Prostate gland (tissue), 2 donors: ENCODE measurements around the gene PTPRJ.

Experiments used
- POLR2A ChIP-seq: fragments of 450-650 bp; IDR thresholded peaks from one replicate; pipeline ENCODE4 v1.6.1; 2016; ENCODE audit warnings: antibody characterized with exemption, mild to moderate bottlenecking
- TF ChIP-seq, protein P1 (sequence below), 4 experiments: fragments of 200-600 bp in 2 of 4; fragments of 450-650 bp in 2 of 4; sonication (generic) in 2 of 4; IDR thresholded peaks; 1 replicate in 3 of 4; 2 replicates in 1 of 4; pipeline ENCODE4 v1.5.1; 2016 to 2019; ENCODE audit warnings: antibody characterized with exemption in 4 of 4, mild to moderate bottlenecking in 2 of 4, moderate library complexity in 2 of 4

DNA sequence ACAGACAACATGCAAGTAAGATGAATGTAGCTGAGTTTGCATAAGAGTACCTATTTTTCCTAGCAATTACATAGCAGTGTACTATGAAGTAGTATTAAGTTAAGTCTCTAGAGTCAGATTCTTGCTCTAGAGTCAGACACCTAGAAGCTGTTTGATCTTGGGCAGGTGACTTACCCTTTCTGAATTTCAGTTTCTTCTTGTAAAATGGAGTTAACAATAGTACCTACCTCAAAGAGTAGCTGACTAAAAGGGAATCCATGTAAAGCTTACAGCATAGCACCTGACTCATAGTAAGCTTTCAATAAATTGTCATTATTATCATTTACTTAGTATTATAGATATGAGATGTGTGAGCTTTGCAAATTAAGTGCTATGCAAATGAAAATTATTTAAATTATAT, 47.8 kb upstream of the PTPRJ start:
- TF ChIP-seq, protein P1, sequence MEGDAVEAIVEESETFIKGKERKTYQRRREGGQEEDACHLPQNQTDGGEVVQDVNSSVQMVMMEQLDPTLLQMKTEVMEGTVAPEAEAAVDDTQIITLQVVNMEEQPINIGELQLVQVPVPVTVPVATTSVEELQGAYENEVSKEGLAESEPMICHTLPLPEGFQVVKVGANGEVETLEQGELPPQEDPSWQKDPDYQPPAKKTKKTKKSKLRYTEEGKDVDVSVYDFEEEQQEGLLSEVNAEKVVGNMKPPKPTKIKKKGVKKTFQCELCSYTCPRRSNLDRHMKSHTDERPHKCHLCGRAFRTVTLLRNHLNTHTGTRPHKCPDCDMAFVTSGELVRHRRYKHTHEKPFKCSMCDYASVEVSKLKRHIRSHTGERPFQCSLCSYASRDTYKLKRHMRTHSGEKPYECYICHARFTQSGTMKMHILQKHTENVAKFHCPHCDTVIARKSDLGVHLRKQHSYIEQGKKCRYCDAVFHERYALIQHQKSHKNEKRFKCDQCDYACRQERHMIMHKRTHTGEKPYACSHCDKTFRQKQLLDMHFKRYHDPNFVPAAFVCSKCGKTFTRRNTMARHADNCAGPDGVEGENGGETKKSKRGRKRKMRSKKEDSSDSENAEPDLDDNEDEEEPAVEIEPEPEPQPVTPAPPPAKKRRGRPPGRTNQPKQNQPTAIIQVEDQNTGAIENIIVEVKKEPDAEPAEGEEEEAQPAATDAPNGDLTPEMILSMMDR (IDR thresholded peaks at IDR 0.05), result no peak
- TF ChIP-seq POLR2A, result no peak
